Ammon's horn (tissue), 1 donor: ENCODE results near the gene CFAP299.
"Not testable (repeated sequence)": the region's sequence is repeated elsewhere in the genome, so short reads cannot be mapped to it uniquely, and the experiment has no call there.

Experiments used
- DNase-seq: peaks from one replicate; pipeline ENCODE4 v3.0.0-alpha.2; 2016; ENCODE audit warnings: low spot score

CFAP299 gene

GRCh38 chr4:80730158-80730557 lies 394.6 kb downstream of the CFAP299 start:
- DNase-seq, result no peak

- DNase-seq, result no peak
These were observed 395.9 kb downstream of the CFAP299 start for GRCh38 chr4:80731436-80731835.

- no peak for DNase-seq
These were observed 396.5 kb downstream of the CFAP299 start for GRCh38 chr4:80732010-80732409.

GRCh38 chr4:80740375-80740774 lies 404.8 kb downstream of the CFAP299 start:
- DNase-seq, result no peak

GRCh38 chr4:80749558-80749957 lies 414.0 kb downstream of the CFAP299 start:
- not testable (repeated sequence) for DNase-seq

GRCh38 chr4:80751200-80751599 lies 415.7 kb downstream of the CFAP299 start:
- no peak for DNase-seq

GRCh38 chr4:80767944-80768343 lies 432.4 kb downstream of the CFAP299 start:
- DNase-seq, result no peak

- DNase-seq, result no peak
These were observed 440.6 kb downstream of the CFAP299 start for GRCh38 chr4:80776168-80776567.

GRCh38 chr4:80781431-80781830 lies 445.9 kb downstream of the CFAP299 start:
- no peak for DNase-seq

GRCh38 chr4:80787306-80787705 lies 451.8 kb downstream of the CFAP299 start:
- DNase-seq, result no peak

- no peak for DNase-seq
These were observed 453.3 kb downstream of the CFAP299 start for GRCh38 chr4:80788798-80789197.

- no peak for DNase-seq
These were observed 454.6 kb downstream of the CFAP299 start for GRCh38 chr4:80790152-80790551.

- not testable (repeated sequence) for DNase-seq
These were observed 458.1 kb downstream of the CFAP299 start for GRCh38 chr4:80793660-80794059.

GRCh38 chr4:80798082-80798481 lies 462.6 kb downstream of the CFAP299 start:
- no peak for DNase-seq

- not testable (repeated sequence) for DNase-seq
These were observed 465.2 kb downstream of the CFAP299 start for GRCh38 chr4:80800719-80801118.

- no peak for DNase-seq
These were observed 467.8 kb downstream of the CFAP299 start for GRCh38 chr4:80803337-80803736.

GRCh38 chr4:80806472-80806871 lies 470.9 kb downstream of the CFAP299 start:
- no peak for DNase-seq

- no peak for DNase-seq
These were observed 473.7 kb downstream of the CFAP299 start for GRCh38 chr4:80809039-80809729.

GRCh38 chr4:80811406-80811805 lies 475.9 kb downstream of the CFAP299 start:
- no peak for DNase-seq

GRCh38 chr4:80812145-80812544 lies 476.6 kb downstream of the CFAP299 start:
- DNase-seq, result no peak

- DNase-seq, result no peak
These were observed 478.7 kb downstream of the CFAP299 start for GRCh38 chr4:80814266-80814665.

- DNase-seq, result no peak
These were observed 496.1 kb downstream of the CFAP299 start for GRCh38 chr4:80831383-80832361.

- no peak for DNase-seq
These were observed 503.8 kb downstream of the CFAP299 start for GRCh38 chr4:80839281-80839680.
